ENCODE data around the gene CCL5. TPM values are rescaled to one million over a fixed set of nuclear protein-coding genes. Genes with fewer than 3 reads are reported as not detected.

CCL5 gene
- total and polyA plus RNA-seq, 7 donors = 0.38 to 2.6 (median 0.77) TPM

DNA sequence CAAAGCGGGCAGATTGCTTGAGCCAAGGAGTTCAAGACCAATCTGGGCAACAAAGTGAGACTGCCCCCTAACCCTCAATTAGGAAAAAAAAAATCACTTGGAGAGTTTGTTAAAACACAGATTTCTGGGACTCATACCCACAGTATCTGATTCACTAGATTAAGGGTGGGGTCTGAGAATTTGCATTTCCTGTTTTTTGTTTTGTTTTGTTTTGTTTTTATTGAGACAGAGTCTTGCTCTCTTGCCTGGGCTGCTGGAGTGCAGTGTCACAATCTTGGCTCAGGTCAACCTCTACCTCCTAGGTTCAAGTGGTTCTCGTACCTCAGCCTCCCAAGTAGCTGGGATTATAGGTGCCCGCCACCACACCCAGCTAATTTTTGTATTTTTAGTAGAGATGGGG, 12.6 kb downstream of the CCL5 start:
- Histone ChIP-seq H3K27me3 (ENCODE audit: insufficient read depth in 3 of 3, low read length in 2 of 3) (no peaks in the 10 kb centered on the region), H3K4me1 (no peaks in the 10 kb centered on the region), H3K9me3 (no peaks in the 10 kb centered on the region), H3K36me3 (ENCODE audit: insufficient read depth in 1 of 2, low read depth in 1 of 2) (peaks cover 0 to 5% of the 10 kb centered on the region in 2 donors), H3K4me3 (no peak overlapping the region), H3K27ac (no peak overlapping the region)
- ATAC-seq (no peak), DNase-seq (no peak)
- TF ChIP-seq, protein P1, sequence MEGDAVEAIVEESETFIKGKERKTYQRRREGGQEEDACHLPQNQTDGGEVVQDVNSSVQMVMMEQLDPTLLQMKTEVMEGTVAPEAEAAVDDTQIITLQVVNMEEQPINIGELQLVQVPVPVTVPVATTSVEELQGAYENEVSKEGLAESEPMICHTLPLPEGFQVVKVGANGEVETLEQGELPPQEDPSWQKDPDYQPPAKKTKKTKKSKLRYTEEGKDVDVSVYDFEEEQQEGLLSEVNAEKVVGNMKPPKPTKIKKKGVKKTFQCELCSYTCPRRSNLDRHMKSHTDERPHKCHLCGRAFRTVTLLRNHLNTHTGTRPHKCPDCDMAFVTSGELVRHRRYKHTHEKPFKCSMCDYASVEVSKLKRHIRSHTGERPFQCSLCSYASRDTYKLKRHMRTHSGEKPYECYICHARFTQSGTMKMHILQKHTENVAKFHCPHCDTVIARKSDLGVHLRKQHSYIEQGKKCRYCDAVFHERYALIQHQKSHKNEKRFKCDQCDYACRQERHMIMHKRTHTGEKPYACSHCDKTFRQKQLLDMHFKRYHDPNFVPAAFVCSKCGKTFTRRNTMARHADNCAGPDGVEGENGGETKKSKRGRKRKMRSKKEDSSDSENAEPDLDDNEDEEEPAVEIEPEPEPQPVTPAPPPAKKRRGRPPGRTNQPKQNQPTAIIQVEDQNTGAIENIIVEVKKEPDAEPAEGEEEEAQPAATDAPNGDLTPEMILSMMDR (IDR thresholded peaks at IDR 0.05) = no peak
- 94 to 96% (median 95%) methylated on average over 3 of the region's 3 CpGs for WGBS, 3 donors
- intact Hi-C loops (cut with DNase I) = no loop called here

- Histone ChIP-seq H3K27ac (no peak overlapping the region), H3K27me3 (ENCODE audit: insufficient read depth in 3 of 3, low read length in 2 of 3) (no peaks in the 10 kb centered on the region), H3K4me3 (no peak overlapping the region), H3K9me3 (no peaks in the 10 kb centered on the region), H3K4me1 (no peaks in the 10 kb centered on the region), H3K36me3 (ENCODE audit: insufficient read depth in 1 of 2, low read depth in 1 of 2) (peaks cover 0 to 5% of the 10 kb centered on the region in 2 donors)
- TF ChIP-seq, protein P1 (IDR thresholded peaks at IDR 0.05) = no peak
- DNase-seq (no peak), ATAC-seq (no peak)
- 91 to 100% (median 97%) methylated on average over 1 of the region's 1 CpG for WGBS, 3 donors
- intact Hi-C loops (cut with DNase I) = no loop called here
Observed at GRCh38 chr17:35866341-35866950, 13.7 kb downstream of the CCL5 start.

DNA sequence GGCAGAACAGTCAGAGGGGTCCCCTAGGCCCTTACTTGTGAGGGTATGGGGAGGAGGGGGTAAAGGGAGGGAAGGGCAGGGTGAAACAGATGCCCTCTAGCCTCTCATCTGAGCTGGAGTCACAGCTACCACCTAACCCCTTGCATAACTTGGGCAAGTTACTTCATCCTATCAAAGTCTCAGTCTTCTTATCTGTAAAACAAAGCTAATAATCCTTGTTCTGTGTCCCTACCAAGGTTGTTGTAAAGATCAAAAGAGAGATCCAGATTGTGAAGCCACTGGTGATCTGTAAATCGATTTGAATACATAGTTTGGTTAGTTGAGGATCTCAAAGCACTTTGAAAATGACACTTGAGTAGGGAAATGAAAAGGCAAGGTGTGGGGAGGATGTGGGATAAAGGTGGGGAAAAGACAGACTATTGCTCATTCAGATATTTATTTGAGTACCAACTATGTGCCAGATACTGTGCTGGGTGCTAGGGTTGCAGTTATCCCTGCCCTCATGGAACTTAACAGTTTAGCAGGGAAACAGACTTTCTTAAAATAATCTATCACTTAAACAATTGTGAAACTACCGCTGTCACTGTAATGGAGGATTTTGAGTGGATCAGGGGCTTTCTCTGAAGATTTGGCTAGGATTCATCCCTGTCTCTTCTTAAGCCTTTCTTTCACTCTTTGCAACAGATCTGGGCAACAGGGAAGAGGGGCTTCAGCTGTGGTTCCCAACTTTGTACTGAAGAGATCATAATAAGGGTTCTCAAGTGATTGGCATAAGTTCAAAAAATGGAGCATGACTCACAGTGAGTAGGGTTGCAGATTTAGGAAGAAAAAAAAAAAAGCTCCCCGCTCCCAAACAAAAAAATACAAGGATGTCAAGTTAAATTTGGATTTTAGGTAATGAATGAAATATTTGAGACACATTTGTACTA, 14.5 kb downstream of the CCL5 start:
- no peak for DNase-seq
- no peak overlapping the region for H3K4me3 ChIP-seq
- H3K27me3 ChIP-seq (ENCODE audit: insufficient read depth in 3 of 3, low read length in 2 of 3) = no peaks in the 10 kb centered on the region
- H3K4me1 ChIP-seq = no peaks in the 10 kb centered on the region
- 80 to 83% (median 80%) methylated on average over 3 of the region's 3 CpGs for WGBS, 3 donors
- H3K27ac ChIP-seq = no peak overlapping the region
- intact Hi-C loops (cut with DNase I) = no loop called here
- H3K36me3 ChIP-seq (ENCODE audit: insufficient read depth in 1 of 2, low read depth in 1 of 2) = peaks cover 0 to 5% of the 10 kb centered on the region in 2 donors
- TF ChIP-seq, protein P1 (IDR thresholded peaks at IDR 0.05) = no peak
- no peak for ATAC-seq
- no peaks in the 10 kb centered on the region for H3K9me3 ChIP-seq

DNA sequence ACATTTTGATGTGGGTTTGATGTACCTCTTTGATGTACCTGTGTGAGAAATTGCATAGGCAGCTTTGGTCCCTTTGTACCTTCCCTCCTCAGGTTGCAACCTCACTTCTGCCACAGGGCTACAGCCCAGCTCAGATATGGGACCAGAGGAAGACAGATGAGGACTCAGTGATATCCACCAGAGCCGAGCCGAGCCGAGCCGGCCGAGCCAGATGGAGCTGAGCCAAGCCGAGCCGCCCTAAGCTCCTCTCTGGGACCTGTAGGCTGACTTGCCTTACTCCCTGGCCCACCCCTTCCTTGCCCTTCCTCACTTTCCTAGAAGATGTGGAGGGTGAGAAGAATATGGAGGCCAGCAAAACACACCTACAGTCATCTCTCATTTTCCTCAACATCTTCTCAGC, 15.3 kb downstream of the CCL5 start:
- no peaks in the 10 kb centered on the region for H3K27me3 ChIP-seq (ENCODE audit: insufficient read depth in 3 of 3, low read length in 2 of 3)
- no peak overlapping the region for H3K27ac ChIP-seq
- no peak overlapping the region for H3K4me3 ChIP-seq
- no peaks in the 10 kb centered on the region for H3K9me3 ChIP-seq
- ATAC-seq = no peak
- TF ChIP-seq, protein P1 (IDR thresholded peaks at IDR 0.05) = no peak
- no peaks in the 10 kb centered on the region for H3K4me1 ChIP-seq
- DNase-seq = no peak
- intact Hi-C loops (cut with DNase I) = no loop called here
- 64 to 67% (median 65%) methylated on average over 7 of the region's 7 CpGs for WGBS, 3 donors
- peaks cover 0 to 5% of the 10 kb centered on the region in 2 donors for H3K36me3 ChIP-seq (ENCODE audit: insufficient read depth in 1 of 2, low read depth in 1 of 2)
